GM12864 (cell line): ENCODE measurements around the gene THSD7A.

Source experiments
- DNase-seq: peaks from one replicate; pipeline ENCODE4 v3.0.0-alpha.2; 2011; ENCODE audit warnings: low read depth
- H3K4me3 ChIP-seq: 2 replicates; pipeline ENCODE4 v1.5.1; 2011; ENCODE audit warnings: mild to moderate bottlenecking, low read depth, low read length, control low read depth
- TF ChIP-seq, protein P1 (sequence below): IDR thresholded peaks from 2 replicates; pipeline ENCODE4 v1.5.1; 2011; ENCODE audit warnings: low read depth, mild to moderate bottlenecking, moderate library complexity, low read length, control low read depth, inconsistent platforms; ENCODE audit errors: missing control alignments

THSD7A gene

DNA sequence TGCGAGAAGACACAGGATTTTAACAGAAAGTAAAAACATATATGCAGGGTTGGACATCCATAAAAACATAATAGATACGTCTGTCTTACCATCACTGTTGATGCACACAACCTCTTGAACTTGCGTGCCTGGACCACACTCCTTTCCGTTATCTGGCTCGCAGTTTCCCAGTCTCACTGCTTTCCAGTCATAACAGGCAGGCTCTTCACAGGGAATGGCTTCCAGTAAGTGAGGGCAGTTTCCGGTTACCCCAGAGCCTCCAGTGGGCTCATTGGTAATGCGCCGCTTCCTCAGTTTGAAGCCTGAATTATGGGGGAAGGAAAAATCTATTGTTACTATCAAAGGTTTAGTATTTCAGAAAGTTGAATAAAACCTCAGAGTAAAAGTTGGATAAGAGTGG, 290.7 kb downstream of the THSD7A start:
- TF ChIP-seq, protein P1, sequence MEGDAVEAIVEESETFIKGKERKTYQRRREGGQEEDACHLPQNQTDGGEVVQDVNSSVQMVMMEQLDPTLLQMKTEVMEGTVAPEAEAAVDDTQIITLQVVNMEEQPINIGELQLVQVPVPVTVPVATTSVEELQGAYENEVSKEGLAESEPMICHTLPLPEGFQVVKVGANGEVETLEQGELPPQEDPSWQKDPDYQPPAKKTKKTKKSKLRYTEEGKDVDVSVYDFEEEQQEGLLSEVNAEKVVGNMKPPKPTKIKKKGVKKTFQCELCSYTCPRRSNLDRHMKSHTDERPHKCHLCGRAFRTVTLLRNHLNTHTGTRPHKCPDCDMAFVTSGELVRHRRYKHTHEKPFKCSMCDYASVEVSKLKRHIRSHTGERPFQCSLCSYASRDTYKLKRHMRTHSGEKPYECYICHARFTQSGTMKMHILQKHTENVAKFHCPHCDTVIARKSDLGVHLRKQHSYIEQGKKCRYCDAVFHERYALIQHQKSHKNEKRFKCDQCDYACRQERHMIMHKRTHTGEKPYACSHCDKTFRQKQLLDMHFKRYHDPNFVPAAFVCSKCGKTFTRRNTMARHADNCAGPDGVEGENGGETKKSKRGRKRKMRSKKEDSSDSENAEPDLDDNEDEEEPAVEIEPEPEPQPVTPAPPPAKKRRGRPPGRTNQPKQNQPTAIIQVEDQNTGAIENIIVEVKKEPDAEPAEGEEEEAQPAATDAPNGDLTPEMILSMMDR: no peak
- DNase-seq: no peak
- H3K4me3 ChIP-seq: no peak overlapping the region

DNA sequence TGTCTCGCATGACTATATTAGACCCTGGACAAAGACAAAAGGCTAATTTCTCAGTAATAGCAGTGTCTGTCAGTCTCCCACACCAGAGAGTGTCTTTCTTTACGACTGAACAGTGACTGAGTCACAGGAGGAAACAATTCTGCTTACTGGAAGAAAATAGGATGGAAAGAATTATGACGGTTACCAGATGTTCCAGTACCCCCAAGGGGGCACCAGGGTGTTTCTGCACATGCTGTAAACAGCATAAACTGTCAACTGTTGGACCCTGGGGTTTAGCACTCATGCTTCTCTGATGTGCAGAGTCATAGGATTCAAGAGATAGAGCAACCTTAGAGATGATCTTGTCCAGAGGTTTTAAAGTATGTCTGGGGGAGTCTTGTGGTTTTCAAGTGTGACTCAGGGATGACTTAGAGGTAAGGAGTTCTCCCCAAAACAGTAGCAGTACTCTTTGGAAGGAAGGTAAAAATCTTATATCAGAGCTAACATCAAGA, 291.7 kb downstream of the THSD7A start:
- TF ChIP-seq, protein P1: no peak
- no peak for DNase-seq
- H3K4me3 ChIP-seq: no peak overlapping the region

DNA sequence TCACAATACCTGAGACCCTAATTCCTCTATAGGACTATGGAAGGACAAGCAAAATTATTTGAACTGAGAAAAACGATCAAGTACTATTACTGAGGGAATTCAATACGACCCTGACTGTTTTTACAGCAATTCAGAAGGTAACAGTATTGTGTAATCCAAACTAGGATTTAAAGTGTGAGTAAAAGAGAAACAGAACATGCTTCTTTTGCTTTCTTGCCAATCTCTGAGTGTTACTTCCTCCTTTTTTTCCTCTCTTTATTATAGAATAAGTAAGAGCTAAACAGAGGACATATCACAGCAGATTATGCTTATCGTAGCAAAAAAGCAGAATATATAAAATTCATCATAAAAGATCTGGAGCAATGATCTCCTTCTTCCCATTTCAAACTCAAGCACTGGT, 292.1 kb downstream of the THSD7A start:
- H3K4me3 ChIP-seq: no peak overlapping the region

DNA sequence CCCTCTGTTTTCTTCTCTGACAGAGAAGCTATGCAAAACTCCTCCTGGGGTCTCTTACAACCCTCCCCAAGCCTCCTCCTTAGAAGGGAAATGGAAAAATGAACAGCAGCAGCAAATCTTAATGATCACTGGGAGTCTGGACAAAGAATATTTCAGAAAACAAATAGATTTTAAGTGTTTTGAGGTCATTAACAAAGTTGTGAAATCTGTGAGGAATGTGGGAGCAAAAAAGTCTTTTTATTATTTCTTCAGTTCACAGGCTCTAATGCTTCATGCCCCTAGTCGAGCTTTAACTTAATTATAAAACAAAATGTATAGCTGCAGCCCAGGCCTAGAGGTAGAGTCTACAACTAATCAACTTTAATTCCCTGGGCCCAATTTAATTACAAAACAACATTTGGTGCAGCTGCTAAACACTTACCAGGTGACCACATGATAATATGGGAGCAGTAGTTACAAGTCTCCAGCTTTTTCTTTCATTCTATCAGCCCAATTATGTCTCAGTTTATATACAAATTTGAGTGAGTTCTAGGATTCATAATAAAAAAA, 293.2 kb downstream of the THSD7A start:
- no peak for DNase-seq
- TF ChIP-seq, protein P1: no peak
- H3K4me3 ChIP-seq: no peak overlapping the region

More for the DNA sequence above, 292.1 kb downstream of the THSD7A start:
- TF ChIP-seq, protein P1: no peak
- DNase-seq: no peak

DNA sequence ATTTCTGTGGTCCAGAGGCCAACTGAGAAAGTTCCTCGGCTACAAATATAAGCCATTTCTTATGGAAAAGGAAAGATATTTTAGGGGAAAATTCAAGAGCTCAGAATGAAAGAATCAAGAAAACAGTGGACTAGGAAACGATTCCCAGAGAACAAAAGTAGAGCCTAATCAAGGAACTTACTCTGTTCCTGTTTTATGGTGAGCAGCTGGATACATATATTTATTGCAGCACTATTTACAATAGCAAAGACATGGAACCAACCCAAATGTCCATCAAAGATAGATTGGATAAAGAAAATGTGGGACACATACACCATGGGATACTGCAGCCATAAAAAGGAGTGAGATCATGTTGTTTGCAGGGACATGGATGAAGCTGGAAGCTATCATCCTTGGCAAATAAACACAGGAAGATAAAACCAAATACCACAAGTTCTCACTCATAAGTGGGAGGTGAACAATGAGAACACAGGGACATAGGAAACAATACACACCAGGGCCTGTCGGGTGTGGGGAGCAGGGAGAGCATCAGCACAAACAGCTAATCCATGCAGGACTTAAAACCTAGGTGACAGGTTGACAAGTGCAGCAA, 298.7 kb downstream of the THSD7A start:
- DNase-seq: no peak
- H3K4me3 ChIP-seq: no peak overlapping the region
- TF ChIP-seq, protein P1: no peak

DNA sequence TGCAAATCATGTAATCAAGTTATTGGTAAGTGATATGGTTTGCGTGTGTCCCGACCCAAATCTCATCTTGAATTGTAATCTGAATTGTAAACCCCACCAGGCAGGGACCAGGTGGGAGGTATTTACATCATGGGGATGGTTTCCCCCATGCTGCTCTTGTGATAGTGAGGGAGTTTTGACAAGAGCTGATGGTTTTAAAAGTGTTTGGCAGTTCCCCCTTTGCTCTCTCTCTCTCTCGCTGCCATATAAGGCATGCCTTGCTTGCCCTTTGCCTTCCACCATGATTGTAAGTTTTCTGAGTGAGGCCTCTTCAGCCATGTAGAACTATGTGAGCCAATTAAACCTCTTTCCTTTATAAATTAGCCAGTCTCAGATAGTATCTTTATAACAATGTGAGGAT, 302.6 kb downstream of the THSD7A start:
- H3K4me3 ChIP-seq: no peak overlapping the region
- no peak for DNase-seq
- TF ChIP-seq, protein P1: no peak

DNA sequence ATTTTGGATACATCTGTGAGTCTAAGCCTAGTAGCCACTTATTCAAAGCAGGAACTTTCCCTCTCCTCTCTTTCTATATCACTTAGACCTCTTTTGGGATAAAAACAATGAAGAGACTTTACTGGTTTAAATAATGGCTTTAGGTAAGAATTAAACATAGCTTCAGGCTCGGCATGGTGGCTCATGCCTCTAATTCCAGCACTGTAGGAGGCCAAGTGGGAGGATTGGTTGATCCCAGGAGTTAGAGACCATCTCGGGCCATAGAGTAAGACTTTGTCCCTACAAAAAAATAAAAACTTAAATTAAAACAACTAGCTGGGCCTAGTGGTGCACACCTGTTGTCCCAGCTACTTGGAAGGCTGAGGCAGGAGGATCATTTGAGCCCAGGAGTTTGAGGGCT, 304.3 kb downstream of the THSD7A start:
- H3K4me3 ChIP-seq: no peak overlapping the region
- no peak for DNase-seq
- TF ChIP-seq, protein P1: no peak
